Activated naive CD8-positive, alpha-beta T cell treated with anti-CD3 and anti-CD28 coated beads, Interleukin-2, amount 50 U/mL, for 16 hours (primary cell): ENCODE data around the gene CRTC1.

Source experiments
- DNase-seq: peaks from one replicate; pipeline ENCODE4 v3.0.0-alpha.2; 2020; ENCODE audit warnings: low read depth, low spot score

CRTC1 gene

GRCh38 chr19:18746401-18747325, 63.2 kb downstream of the CRTC1 start:
- DNase-seq: no peak

DNA sequence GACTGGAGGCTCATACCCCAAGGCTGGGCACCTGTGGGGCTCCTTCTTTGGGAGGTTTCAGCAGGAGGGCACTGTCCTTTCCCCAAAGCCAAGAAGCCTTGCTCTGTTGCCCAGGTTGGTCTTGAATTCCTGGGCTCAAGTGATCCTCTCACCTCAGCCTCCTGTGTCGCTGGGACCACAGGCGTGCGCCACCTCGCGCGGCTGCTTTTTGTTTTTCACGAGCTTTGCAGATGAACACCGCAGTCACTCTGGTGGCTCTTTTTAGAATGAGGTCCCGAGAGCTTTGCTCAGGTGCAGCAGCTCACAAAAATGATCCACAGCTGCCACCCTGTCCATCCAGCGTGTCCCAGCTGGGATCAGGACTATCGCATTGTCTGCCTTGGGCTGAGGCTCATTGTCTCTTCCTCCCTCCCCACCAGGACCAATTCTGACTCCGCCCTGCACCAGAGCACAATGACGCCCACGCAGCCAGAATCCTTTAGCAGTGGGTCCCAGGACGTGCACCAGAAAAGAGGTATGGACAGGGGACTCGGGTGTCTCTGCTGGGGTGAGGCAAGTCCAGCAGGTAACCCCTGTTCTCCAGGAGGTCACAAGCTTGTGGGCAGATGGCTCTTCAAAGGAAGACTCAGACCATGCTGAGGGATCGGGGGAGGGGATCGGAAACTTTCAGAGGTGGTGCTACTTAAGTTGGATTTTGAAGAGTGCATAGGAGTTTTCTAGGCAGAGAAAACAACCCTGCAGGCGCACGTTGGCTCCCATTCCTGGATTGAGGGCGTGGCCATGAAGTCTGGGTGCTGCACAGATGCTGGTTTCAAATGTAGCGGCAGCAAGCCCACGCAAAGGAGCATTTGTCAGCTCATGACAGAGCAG, 66.1 kb downstream of the CRTC1 start:
- no peak for DNase-seq

- no peak for DNase-seq
Observed at GRCh38 chr19:18750295-18750970, 67.0 kb downstream of the CRTC1 start.

DNA sequence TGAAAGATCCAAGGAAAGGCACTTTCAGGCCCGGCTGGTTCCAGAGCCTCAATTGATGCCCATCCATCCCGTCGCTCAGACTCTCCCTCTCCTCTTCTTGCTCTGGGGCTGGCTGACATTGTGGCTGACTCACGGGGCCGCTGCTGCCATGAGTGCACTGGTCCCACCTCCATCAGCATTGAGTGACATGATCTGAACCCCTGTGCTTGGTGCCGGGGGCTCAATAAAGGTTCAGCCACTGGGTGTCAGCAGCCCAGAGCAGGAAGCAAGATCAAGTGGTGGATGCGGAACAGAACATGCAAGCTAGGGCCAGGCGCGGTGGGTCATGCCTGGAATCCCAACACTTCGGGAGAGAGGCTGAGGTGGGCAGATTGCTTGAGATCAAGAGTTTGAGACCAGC, 68.1 kb downstream of the CRTC1 start:
- no peak for DNase-seq

DNA sequence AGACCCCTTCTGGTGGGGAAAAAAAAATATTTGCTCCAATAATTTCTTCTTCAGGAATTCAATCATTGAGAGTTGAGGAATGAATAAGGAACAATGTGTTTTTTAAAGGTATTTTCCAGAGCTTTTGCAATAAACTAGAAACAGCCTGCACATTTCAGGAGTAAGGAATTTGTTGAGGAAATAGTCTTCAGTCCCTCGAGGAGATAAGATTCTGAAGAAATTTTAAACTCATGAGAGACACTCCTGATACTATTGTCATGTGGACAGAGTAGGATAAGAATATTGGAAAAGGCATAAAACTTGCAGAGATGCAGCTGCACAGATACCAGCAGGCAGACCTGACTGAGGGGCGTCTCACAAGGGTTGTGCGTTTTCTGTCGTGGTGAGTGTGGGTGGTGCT, 71.0 kb downstream of the CRTC1 start:
- DNase-seq: no peak

DNA sequence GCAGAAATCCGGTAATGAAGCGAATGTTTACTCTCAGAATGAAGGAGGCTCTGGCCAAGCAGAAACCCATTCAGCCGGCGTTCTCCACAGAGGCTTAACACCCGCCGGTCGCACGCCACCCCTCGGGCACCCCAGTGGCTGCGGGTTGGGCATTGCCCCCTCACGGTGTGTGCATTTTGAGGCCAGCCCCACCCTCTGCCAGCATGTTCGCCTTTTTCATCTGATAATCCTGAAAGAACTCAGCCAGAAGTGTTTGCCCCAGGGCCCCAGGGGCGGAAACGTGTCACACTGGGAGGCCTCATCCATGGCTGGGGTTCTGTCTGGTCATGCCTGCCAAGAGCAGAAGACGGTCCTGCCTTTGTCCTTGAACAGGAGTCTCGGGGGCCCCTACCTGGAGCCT, 73.4 kb downstream of the CRTC1 start:
- DNase-seq: no peak

DNA sequence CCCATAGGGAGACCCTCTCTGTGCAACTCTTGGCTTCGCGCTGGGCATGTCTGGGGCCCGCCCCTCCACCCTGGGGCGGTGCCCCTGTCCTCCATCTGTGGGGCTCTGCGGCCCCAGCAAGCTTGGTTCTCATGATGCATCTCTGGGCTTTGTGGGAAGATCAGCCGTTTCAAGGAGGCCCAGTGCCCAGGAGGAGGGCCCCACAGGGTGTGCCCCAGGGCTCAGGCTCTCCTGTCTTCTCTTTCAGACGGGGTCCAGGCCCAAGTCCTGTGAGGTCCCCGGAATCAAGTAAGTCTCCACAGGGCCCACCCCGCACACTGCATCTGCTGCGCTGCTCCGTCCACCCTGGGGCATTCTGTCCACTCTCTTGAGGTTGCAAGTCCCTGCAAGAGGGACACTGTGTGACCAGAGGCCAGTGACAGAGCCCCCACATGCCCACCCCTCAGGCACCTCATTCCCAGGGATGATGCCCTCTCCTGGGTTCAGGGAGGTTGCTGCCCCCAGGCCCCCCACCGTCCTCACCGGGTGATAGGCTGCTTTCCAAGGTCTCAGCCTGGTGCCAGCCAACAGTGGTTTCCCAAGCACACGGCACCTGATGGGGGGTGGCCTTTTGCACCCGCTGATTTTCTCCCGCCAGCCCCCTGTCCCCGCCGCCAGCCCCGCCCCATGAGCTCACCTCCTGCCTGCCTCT, 76.0 kb downstream of the CRTC1 start:
- DNase-seq: no peak

GRCh38 chr19:18759995-18760426, 76.5 kb downstream of the CRTC1 start:
- DNase-seq: no peak

GRCh38 chr19:18760440-18761383, 77.2 kb downstream of the CRTC1 start:
- DNase-seq: no peak

DNA sequence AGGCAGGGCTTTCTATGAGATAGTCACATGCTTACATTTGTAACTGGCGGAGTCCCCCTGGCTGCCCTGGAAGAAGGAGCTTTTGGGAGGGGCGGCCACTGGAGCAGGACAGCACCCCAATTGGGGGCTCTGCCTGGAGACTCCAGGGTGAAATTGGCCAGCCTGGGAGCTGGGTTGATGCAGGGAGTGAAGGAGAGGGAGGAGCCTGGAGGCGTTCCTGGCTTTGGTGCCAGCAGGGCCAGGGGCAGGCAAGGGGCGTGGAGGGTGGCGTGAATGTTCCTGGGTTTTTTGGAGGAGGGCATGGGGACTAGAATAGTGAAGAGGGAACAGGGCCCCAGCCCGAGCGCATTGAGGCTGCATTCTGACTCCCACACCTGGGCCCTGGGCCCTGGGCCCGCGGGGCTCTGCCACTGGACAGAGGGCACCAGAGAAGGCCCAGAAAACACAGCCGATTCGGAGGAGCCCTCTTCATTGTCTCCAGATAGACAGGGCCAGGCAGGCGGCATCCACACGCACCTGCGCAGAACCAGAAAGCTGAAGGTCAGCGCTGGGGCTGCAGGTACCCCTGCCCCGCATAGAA, 78.1 kb downstream of the CRTC1 start:
- DNase-seq: no peak

DNA sequence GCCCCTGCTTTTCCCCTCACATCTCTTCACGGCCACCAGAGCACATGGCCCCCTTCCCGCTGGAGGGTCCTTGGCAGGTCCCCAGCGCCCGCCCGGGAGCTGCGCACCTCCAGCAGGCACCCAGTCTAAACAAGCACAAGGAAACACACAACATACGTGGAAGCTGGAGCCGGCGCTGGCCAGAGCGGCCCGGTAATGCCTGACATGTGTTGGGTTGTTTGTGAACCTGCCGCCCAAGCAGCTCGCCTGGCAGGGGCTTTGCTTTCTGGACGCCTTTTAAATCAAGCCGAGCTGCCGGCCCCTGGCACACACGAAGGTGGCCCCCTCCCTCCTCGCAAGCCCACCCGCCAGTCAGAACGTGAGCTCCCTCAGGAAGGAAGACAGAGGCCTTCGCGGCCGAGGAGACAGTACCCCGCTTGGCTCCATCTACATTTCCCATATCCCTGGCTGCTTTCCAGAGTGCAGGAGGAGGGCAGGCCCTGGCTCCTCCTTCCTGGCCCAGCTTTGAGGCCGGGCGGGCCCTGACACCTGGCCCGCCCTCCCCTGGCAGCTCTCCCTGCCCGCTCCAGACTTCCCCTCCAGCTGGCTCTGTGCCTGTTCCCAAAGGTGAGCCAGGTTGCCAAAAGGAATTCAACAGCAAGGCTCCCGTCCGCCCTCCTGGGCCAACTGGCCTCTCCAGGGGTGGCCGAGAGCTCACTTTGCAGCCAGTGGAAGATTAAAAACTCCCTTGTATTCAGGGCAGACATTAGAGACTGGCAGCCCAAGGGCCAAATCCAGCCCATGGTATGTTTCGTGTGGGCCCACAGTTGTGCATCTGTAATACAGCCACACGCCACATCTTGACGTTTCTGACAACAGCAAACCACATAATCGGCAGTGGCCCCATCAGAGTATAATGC, 78.9 kb downstream of the CRTC1 start:
- no peak for DNase-seq

DNA sequence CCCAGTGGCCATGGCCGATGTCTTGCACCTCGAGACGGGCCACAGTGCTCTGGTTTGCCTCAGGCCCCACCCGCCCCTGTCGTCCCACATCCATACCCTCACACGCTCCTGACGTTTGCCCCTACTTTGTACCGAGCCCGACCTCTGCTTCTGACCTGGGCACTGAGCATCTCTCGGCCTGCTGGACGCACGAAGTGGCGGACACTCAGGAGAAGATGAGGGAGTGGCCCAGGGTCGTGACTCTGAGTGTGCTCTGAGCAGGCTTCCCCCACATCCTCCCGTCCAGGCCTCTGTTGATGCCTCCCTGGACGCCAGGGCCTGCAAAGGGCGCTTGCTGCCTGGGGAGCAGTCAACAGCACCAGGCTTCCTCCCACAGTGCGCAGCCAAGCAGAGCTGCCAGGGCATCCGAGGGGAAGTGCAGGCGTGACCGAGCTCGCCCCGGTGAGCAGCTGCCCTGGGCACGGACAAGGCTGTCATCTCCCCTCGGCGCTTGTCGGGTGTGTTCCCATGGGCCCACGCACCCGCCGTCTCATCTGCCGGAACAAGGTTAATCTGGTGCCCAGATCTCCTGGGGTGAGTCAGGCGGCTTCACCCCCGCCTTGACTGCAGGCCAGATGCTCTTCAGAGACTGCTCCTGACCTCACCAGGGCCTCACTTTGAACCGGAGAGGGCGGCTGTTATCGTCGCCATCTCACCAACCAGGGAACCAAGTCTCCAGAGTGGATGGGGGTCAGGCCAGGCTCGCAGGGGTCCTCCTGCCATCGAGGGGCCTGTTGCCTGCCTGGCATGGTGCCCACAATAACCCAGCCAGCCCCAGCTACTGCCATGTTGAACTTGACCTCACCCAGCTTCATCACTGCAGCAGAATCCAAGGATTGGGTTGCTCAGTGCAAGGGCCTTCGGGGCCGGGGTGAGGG, 80.5 kb downstream of the CRTC1 start:
- no peak for DNase-seq

DNA sequence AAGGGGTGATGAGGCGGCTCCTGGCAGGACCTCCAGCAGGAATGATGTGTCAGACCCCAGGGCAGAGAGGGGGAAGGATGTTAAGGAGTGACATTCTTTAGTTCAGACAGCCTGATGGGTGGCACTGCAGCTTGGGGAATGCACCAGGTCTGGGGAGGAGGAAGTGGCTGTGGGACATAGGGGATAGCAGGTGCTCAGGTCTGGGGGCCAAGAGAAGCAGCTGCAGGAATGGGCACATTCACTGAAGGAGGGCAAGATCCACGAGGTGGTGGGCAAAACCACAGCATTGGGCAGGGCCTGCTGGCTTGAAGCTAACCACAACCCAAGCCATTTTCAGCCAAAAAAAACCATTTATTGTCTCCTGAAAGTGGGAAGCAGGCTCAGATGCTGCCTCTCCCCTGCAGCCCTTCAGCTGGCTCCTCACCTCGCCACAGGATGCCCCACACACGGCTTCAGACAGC, 81.1 kb downstream of the CRTC1 start:
- DNase-seq: no peak

- no peak for DNase-seq
Observed at GRCh38 chr19:18765224-18765623, 81.7 kb downstream of the CRTC1 start.

- no peak for DNase-seq
Observed at GRCh38 chr19:18768046-18768771, 84.7 kb downstream of the CRTC1 start.

DNA sequence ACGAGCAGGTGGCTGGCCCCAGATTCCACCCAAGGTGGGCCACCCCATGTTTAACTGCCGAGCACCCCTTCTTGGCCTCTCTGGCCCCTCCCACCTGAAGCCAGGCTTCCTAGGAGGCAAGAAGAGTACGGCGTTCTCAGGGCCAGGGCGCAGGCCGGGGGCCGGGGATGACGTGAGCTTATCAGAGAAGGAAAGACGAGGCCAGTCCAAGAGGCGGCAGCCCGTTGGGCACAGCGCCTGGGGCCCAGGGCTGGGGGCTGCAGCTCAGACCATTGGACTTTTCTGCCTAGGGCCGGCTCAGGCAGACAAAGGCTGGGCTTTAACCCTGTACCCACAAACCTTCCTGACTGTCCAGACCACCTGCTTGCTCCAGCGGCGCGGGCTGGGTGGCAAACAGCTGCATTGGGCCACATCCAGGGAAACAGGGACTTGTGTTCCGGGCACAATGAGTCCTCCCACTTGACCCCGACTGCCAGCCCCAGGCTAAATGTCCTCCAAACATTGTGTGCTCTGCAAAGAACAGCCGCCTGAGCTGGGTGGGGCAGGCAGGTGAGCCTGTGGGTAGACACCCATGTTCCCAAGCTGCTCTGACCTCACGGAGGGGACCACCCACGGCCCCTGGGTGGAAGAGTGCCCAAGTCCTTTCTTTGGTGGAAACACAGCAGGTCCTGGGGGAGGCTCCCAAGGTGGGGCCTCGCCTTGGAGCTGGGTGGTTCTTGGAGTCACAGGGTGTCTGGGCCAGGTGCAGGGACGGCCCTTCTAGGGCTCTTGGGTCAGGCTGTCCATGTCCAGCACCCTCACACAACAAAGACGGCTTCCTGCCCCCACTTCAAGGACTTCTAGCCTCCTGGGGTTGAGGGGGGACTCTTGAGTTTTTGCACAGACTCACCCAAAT, 85.8 kb downstream of the CRTC1 start:
- no peak for DNase-seq
